ENCODE results near the gene RPSA.

The RPSA gene

DNA sequence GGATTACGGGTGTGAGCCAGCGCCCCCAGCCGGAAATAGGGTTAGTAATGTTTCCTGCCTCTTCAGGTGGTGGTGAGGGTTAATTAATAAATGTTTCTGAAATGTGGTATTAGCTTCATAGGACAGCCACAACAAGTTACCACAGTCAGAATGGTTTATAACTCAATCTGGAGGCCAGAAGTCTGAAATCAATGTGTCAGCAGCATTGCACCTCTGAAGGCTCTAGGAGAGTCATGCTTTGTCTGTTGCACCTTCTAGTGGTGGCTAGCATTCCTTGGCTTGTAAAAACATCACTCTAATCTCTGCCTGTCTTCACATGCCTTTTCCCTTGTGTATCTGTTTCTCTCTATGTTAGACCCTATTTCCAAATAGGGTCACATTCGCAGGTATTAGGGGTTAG is 7.8 kb upstream of the RPSA start:
- Histone ChIP-seq H3K4me3 (ENCODE audit: low read length, poor library complexity, severe bottlenecking) (no peak overlapping the region), H3K27me3 (ENCODE audit: insufficient read depth, low read length, poor library complexity, severe bottlenecking) (no peaks in the 10 kb centered on the region), H3K4me1 (ENCODE audit: insufficient read depth, low read length, poor library complexity, severe bottlenecking) (peaks cover 7% of the 10 kb centered on the region), H2AFZ (ENCODE audit: low read length) (no peak overlapping the region), H3K79me2 (ENCODE audit: insufficient read depth, low read length) (no peaks in the 10 kb centered on the region), H3K9ac (ENCODE audit: low read depth, low read length, poor library complexity, severe bottlenecking) (no peak overlapping the region), H3K9me3 (ENCODE audit: insufficient read depth, low read depth, low read length) (no peaks in the 10 kb centered on the region), H3K4me2 (ENCODE audit: low read depth, low read length, poor library complexity, severe bottlenecking) (no peak overlapping the region), H3K36me3 (ENCODE audit: insufficient read depth, low read length) (peaks cover 48% of the 10 kb centered on the region), H3F3A (ENCODE audit: low read depth) (0 out of 2 replicates have a peak, but pooled peaks cover 7% of the 10 kb centered on the region), H3K9me2 (replicated peaks; ENCODE audit: low read depth, low read length) (no peaks in the 10 kb centered on the region), H4K20me1 (ENCODE audit: insufficient read depth, low read length, poor library complexity, severe bottlenecking) (no peaks in the 10 kb centered on the region)
- TF ChIP-seq EZH2phosphoT487 (IDR thresholded peaks at IDR 0.05; ENCODE audit: borderline replicate concordance), result no peak
- TF ChIP-seq, protein P1, sequence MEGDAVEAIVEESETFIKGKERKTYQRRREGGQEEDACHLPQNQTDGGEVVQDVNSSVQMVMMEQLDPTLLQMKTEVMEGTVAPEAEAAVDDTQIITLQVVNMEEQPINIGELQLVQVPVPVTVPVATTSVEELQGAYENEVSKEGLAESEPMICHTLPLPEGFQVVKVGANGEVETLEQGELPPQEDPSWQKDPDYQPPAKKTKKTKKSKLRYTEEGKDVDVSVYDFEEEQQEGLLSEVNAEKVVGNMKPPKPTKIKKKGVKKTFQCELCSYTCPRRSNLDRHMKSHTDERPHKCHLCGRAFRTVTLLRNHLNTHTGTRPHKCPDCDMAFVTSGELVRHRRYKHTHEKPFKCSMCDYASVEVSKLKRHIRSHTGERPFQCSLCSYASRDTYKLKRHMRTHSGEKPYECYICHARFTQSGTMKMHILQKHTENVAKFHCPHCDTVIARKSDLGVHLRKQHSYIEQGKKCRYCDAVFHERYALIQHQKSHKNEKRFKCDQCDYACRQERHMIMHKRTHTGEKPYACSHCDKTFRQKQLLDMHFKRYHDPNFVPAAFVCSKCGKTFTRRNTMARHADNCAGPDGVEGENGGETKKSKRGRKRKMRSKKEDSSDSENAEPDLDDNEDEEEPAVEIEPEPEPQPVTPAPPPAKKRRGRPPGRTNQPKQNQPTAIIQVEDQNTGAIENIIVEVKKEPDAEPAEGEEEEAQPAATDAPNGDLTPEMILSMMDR (conservative IDR thresholded peaks at IDR 0.05; ENCODE audit: low read length), result peak; percentile 40

DNA sequence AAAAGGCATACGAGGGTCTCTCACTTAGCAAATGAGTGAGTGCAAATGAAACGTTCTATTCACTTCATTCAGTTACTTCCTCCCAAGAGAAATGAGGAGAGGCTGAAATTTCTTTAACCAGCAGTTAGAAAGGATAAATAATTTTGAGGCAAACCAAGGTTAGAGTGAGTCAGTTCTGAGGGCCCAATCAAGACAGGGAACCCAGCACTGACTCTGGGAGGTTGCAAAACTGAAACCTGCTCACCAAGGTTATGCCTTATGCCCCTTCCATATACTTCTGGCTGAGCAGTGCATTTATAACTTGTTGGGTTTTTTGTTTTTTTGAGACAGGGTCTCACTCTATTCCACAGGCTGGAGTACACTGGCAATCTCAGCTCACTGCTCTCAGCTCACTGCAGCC is 4.5 kb upstream of the RPSA start:
- peaks cover under 1% of the 10 kb centered on the region for H4K20me1 ChIP-seq (ENCODE audit: insufficient read depth, low read length, poor library complexity, severe bottlenecking)
- H3K9me2 ChIP-seq (replicated peaks; ENCODE audit: low read depth, low read length), result no peaks in the 10 kb centered on the region
- TF ChIP-seq, protein P1 (conservative IDR thresholded peaks at IDR 0.05; ENCODE audit: low read length), result no peak
- TF ChIP-seq EZH2phosphoT487 (IDR thresholded peaks at IDR 0.05; ENCODE audit: borderline replicate concordance), result no peak
- H3K27me3 ChIP-seq (ENCODE audit: insufficient read depth, low read length, poor library complexity, severe bottlenecking), result no peaks in the 10 kb centered on the region
- no peak overlapping the region for H3K9ac ChIP-seq (ENCODE audit: low read depth, low read length, poor library complexity, severe bottlenecking)
- peaks cover 9% of the 10 kb centered on the region for H3K79me2 ChIP-seq (ENCODE audit: insufficient read depth, low read length)
- 0 out of 2 replicates have a peak, but pooled peaks cover 10% of the 10 kb centered on the region for H3F3A ChIP-seq (ENCODE audit: low read depth)
- H3K36me3 ChIP-seq (ENCODE audit: insufficient read depth, low read length), result peaks cover 17% of the 10 kb centered on the region; the same call in 1 of the 2 replicates
- H3K4me1 ChIP-seq (ENCODE audit: insufficient read depth, low read length, poor library complexity, severe bottlenecking), result peaks cover 22% of the 10 kb centered on the region
- H3K9me3 ChIP-seq (ENCODE audit: insufficient read depth, low read depth, low read length), result no peaks in the 10 kb centered on the region
- no peak overlapping the region for H3K4me2 ChIP-seq (ENCODE audit: low read depth, low read length, poor library complexity, severe bottlenecking)
- no peak overlapping the region for H2AFZ ChIP-seq (ENCODE audit: low read length)
- H3K4me3 ChIP-seq (ENCODE audit: low read length, poor library complexity, severe bottlenecking), result no peak overlapping the region

DNA sequence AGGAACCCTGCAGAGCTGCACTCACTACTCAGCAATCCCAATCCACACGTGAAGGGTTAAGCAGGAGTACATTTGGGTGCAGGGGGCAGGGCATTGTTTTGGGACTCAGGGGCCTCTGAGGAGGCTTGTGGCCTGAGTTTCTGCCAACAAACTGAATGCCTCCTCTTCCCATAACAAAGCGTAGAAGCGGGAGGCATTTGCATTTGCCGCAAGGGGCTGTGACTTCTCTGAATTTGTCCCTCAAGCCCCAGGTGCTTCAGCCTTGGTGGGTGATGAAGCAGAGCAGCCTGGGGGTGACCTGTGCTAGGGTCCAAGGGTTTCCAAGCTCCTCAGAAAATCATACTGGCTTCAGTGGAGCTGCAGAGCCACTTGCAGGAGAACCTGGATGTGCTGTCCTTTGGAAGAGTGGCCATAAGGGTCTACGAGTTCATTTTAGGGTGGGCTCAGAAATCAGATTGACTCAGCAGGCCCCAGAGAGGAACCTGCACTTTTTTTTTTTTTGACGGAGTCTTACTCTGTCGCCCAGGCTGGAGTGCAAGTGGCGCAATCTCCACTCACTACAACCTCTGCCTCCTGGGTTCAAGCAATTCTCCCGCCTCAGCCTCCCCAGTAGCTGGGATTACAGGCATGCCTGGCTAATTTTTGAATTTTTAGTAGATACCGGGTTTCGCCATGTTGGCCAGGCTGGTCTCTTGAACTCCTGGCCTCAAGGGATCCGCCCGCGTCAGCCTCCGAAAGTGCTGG is 1.4 kb upstream of the RPSA start:
- peak overlapping the region; percentile 94 for H3K4me3 ChIP-seq (ENCODE audit: low read length, poor library complexity, severe bottlenecking)
- H3K4me2 ChIP-seq (ENCODE audit: low read depth, low read length, poor library complexity, severe bottlenecking), result peak overlapping the region; percentile 88
- peaks cover 26% of the 10 kb centered on the region for H3K36me3 ChIP-seq (ENCODE audit: insufficient read depth, low read length)
- H3K4me1 ChIP-seq (ENCODE audit: insufficient read depth, low read length, poor library complexity, severe bottlenecking), result peaks cover 43% of the 10 kb centered on the region
- 0 out of 2 replicates have a peak, but pooled peaks cover 3% of the 10 kb centered on the region for H3F3A ChIP-seq (ENCODE audit: low read depth)
- H3K79me2 ChIP-seq (ENCODE audit: insufficient read depth, low read length), result peaks cover 41% of the 10 kb centered on the region
- no peak overlapping the region for H2AFZ ChIP-seq (ENCODE audit: low read length)
- peaks cover 32% of the 10 kb centered on the region for H4K20me1 ChIP-seq (ENCODE audit: insufficient read depth, low read length, poor library complexity, severe bottlenecking)
- H3K27me3 ChIP-seq (ENCODE audit: insufficient read depth, low read length, poor library complexity, severe bottlenecking), result no peaks in the 10 kb centered on the region
- TF ChIP-seq, protein P1 (conservative IDR thresholded peaks at IDR 0.05; ENCODE audit: low read length), result no peak
- no peak for TF ChIP-seq EZH2phosphoT487 (IDR thresholded peaks at IDR 0.05; ENCODE audit: borderline replicate concordance)
- H3K9ac ChIP-seq (ENCODE audit: low read depth, low read length, poor library complexity, severe bottlenecking), result peak overlapping the region; percentile 87
- H3K9me3 ChIP-seq (ENCODE audit: insufficient read depth, low read depth, low read length), result no peaks in the 10 kb centered on the region
- no peaks in the 10 kb centered on the region for H3K9me2 ChIP-seq (replicated peaks; ENCODE audit: low read depth, low read length)
